ENCODE results near the gene TRABD2B.

The TRABD2B gene

GRCh38 chr1:47992720-47993415 lies 4.3 kb downstream of the TRABD2B start:
- DNase-seq (ENCODE audit: low spot score), result peak; percentile 35

DNA sequence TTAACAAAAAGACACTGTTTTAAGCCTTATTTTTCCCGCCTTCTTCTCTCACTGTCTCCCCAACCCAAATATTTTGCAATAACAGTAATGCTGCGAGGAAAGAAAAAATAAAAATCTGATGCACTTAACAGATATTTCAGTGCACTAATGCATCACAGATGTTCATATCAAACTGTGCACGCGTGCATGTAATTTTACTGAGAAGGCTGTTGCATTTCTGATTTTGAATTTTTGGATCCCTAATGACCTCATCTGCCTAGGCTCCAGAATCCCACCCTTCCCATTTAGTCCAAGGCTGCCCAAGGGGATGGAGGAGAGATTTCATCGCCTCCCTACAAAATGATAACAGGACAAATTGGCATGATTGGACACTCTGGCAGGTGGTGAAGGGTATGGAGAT lies 5.5 kb downstream of the TRABD2B start:
- DNase-seq (ENCODE audit: low spot score), result no peak

- no peak for DNase-seq (ENCODE audit: low spot score)
These were observed 6.0 kb downstream of the TRABD2B start for GRCh38 chr1:47991187-47991586.

DNA sequence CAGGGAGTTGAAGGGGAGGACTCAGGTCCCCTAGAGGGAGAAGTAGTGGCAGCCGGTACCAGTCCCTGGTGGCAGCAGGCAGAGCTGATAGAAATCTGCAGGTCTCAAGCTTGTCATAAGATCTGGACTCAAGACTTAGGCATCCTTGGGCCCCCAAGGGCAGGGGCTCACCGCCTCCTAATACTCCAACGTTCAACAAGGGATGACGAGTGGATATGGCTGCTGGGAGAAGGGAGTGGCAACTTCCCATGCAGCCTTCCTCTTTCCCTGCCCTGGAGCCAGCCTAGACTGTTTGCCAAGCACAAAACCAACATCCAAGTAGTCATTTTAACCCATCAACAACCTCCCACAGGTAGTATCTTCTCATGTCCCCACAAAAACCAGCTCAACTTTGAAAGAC lies 6.9 kb downstream of the TRABD2B start:
- no peak for DNase-seq (ENCODE audit: low spot score)

- DNase-seq (ENCODE audit: low spot score), result no peak
These were observed 9.6 kb downstream of the TRABD2B start for GRCh38 chr1:47987601-47988000.

DNA sequence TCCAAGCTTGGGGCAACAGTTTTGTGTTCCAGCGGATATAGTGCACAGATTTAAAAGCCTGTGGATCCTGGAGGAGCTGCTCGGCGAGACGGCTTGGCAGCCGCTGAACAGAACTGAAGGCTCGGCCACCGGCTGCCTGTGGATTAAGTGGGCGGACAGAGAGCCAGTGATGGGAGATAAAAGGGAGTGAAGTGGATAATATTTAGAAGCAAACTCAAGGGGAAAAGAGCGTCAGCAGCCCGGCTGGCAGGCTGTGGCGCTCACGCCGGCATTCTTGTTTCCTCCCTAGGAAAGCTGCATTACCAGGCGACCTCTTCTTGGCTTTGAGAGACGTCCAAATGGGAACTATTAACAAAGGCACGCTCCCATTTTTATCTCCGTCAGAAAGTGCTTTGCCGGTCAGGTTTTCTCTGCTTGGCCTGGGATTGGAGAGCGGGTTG lies 10.4 kb downstream of the TRABD2B start:
- DNase-seq (ENCODE audit: low spot score), result peak; percentile 39

GRCh38 chr1:47985018-47985417 lies 12.2 kb downstream of the TRABD2B start:
- DNase-seq (ENCODE audit: low spot score), result no peak

GRCh38 chr1:47984175-47984789 lies 12.9 kb downstream of the TRABD2B start:
- DNase-seq (ENCODE audit: low spot score), result no peak

GRCh38 chr1:47983691-47984090 lies 13.5 kb downstream of the TRABD2B start:
- DNase-seq (ENCODE audit: low spot score), result no peak

DNA sequence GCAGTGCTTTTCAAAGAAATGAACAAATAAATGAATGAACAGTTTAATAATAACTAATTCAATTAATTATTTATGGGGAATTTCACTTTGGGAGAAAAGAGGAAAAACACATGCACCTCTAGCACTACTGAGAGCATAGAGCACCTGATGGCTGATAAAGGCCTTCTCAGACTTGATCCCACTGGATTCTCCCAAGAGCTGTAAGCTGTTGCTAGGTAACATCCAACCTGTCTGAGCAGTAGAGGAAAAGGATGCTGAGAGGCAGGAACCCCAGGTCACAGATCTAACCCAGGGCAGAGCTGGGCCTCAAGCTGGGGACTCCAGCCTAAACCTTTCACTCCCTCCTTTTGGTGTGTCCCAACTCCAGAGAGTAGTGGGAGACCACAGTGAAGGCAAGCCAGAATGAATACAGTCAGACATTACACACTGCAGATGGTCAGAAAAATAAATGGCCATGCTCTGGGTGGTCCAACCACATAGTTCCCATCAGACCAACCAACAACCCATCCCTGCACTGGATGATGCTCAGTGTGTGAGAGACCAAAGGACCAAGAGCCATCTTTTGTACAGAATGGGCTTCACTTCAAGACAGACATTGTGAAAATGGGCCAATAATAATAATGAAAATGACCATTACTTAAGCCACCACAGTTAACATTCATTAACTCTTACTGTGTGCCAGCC lies 15.4 kb downstream of the TRABD2B start:
- DNase-seq (ENCODE audit: low spot score), result no peak

DNA sequence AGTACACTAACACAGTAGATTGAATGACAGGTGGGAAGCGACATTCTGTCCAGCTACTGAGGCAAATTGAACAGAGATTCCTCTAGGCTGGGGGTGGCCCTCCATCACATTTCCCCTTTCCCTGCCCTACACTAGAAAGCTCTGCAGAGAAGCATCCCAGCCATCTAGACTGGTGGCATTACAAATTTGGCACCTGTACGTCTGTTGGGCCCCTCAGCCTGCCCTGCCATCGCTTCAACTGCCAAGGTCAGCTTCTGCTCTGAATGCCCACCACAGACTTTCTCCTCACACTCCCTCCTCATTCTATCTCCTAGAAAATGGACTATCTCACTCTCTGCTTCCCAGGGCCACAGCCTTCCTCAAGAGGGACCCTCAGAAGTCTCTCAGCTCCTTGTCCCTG lies 16.7 kb downstream of the TRABD2B start:
- no peak for DNase-seq (ENCODE audit: low spot score)

GRCh38 chr1:47979724-47980123 lies 17.5 kb downstream of the TRABD2B start:
- DNase-seq (ENCODE audit: low spot score), result no peak

GRCh38 chr1:47978486-47978885 lies 18.7 kb downstream of the TRABD2B start:
- peak; percentile 31 for DNase-seq (ENCODE audit: low spot score)

GRCh38 chr1:47976728-47977127 lies 20.5 kb downstream of the TRABD2B start:
- DNase-seq (ENCODE audit: low spot score), result no peak

GRCh38 chr1:47976267-47976666 lies 20.9 kb downstream of the TRABD2B start:
- no peak for DNase-seq (ENCODE audit: low spot score)

DNA sequence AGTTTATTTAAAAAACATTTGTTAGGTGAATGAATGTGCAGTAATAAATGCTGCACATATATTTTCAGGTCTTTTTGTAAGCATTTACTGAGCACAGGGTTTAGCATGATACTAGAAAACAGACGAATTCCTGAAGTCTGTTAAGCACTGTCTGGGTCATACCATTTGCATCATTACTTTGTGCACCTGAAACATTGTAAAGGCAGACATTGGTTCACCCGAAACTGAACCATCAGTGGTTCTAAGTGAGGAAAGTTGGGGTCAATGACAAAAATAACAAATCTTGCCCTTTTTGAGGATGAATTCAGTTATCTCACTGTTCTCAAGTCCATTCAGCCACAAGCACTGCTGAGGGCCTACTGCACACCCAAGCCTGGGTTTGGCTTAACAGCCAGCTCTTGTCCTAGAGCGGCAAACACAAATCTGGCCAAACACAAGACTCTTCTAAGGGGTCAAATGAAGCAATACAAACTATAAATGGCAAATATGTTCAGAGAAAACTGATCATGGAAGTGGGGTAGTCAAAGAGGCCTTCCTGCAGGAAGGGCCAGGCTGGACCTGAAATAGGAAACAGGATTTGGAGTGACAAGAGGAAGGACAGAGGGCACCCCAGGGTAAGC lies 21.8 kb downstream of the TRABD2B start:
- DNase-seq (ENCODE audit: low spot score), result no peak

GRCh38 chr1:47972864-47973432 lies 24.2 kb downstream of the TRABD2B start:
- DNase-seq (ENCODE audit: low spot score), result no peak

- DNase-seq (ENCODE audit: low spot score), result no peak
These were observed 25.6 kb downstream of the TRABD2B start for GRCh38 chr1:47971385-47972160.

DNA sequence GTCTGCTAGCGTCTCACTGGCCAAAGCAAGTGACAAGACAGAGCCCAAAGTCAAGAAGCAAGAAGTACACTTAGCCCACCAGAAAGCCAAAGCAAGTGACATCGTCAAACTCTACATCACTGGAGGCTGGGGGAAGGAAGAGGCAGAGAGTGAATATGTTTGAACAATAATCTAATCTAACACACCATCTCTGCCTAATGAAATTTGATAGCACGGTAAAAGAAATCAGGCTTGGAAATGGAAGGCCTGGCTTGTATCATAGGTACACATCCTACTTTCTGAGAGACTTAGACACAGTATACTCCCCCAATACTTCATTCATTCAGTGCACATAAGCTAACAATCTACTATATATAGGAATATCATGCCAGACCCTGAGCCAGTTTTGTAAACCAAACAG lies 26.3 kb downstream of the TRABD2B start:
- DNase-seq (ENCODE audit: low spot score), result no peak

- DNase-seq (ENCODE audit: low spot score), result no peak
These were observed 27.7 kb downstream of the TRABD2B start for GRCh38 chr1:47969478-47969877.

DNA sequence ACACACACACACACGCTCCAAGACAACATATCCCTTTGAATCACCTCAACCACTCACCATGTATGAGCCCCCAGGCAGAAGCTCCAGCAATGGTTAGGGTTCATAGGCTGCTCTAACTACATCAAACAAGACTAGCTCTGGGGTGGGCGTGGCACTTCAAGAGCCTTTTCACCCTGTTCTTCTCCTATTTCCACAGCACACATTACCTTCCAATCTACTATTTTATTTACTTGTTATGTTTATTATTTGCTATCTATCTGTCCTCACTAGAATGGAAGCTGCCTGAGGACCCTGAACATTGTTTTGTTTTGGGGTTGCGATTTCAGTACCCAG lies 28.7 kb downstream of the TRABD2B start:
- DNase-seq (ENCODE audit: low spot score), result no peak
